HG03354 (cell line): ENCODE results near the gene ZNF473.
A peak's percentile ranks its signal among the peaks of the same experiment; 100 is the strongest.
"Not testable (repeated sequence)": the region's sequence is repeated elsewhere in the genome, so short reads cannot be mapped to it uniquely, and the experiment has no call there.

ENCODE experiments used
- ATAC-seq: cut with Tn5 transposase; IDR thresholded peaks from one replicate; pipeline ENCODE4 v1.9.1; 2021; ENCODE audit warnings: mild to moderate bottlenecking; ENCODE audit not compliant: unreplicated experiment, poor library complexity, severe bottlenecking

The ZNF473 gene

GRCh38 chr19:50044922-50045321 is 19.1 kb downstream of the ZNF473 start:
- ATAC-seq = no peak

- no peak for ATAC-seq
Observed at GRCh38 chr19:50046649-50047503, 21.1 kb downstream of the ZNF473 start.

GRCh38 chr19:50047671-50048070 is 21.9 kb downstream of the ZNF473 start:
- ATAC-seq = no peak

GRCh38 chr19:50050406-50051227 is 24.8 kb downstream of the ZNF473 start:
- peak; percentile 50 for ATAC-seq

GRCh38 chr19:50051228-50051895 is 25.6 kb downstream of the ZNF473 start:
- not testable (repeated sequence) for ATAC-seq

GRCh38 chr19:50051964-50052363 is 26.2 kb downstream of the ZNF473 start:
- ATAC-seq = no peak

- ATAC-seq = no peak
Observed at GRCh38 chr19:50053119-50053518, 27.3 kb downstream of the ZNF473 start.

GRCh38 chr19:50058425-50058824 is 32.6 kb downstream of the ZNF473 start:
- ATAC-seq = no peak

GRCh38 chr19:50059045-50059444 is 33.2 kb downstream of the ZNF473 start:
- no peak for ATAC-seq

- no peak for ATAC-seq
Observed at GRCh38 chr19:50060107-50060506, 34.3 kb downstream of the ZNF473 start.

GRCh38 chr19:50061650-50062049 is 35.8 kb downstream of the ZNF473 start:
- ATAC-seq = no peak

- ATAC-seq = no peak
Observed at GRCh38 chr19:50065938-50066337, 40.1 kb downstream of the ZNF473 start.

- ATAC-seq = no peak
Observed at GRCh38 chr19:50067575-50067974, 41.8 kb downstream of the ZNF473 start.

- not testable (repeated sequence) for ATAC-seq
Observed at GRCh38 chr19:50068382-50068781, 42.6 kb downstream of the ZNF473 start.

- ATAC-seq = not testable (repeated sequence)
Observed at GRCh38 chr19:50075076-50075475, 49.3 kb downstream of the ZNF473 start.

- ATAC-seq = not testable (repeated sequence)
Observed at GRCh38 chr19:50075644-50076372, 50.0 kb downstream of the ZNF473 start.

GRCh38 chr19:50076581-50077355 is 51.0 kb downstream of the ZNF473 start:
- ATAC-seq = not testable (repeated sequence)

GRCh38 chr19:50079014-50079413 is 53.2 kb downstream of the ZNF473 start:
- not testable (repeated sequence) for ATAC-seq

GRCh38 chr19:50084440-50084839 is 58.6 kb downstream of the ZNF473 start:
- not testable (repeated sequence) for ATAC-seq
